Testis (tissue), 3 donors: Measurements from ENCODE around the gene SNX30. TPM values are rescaled to one million over a fixed set of nuclear protein-coding genes. Genes with fewer than 3 reads are reported as not detected.

ENCODE experiments used
- DNase-seq: peaks from one replicate; pipeline ENCODE4 v3.0.0-alpha.2; 2019
- H3K27ac ChIP-seq, 2 donors: fragments of 200-600 bp; sonication (generic); one replicate each; pipeline ENCODE4 v1.5.1; 2019
- H3K27me3 ChIP-seq: fragments of 200-600 bp; sonication (generic); one replicate; pipeline ENCODE4 v1.5.1; 2019
- H3K36me3 ChIP-seq: fragments of 200-600 bp; sonication (generic); one replicate; pipeline ENCODE4 v1.5.1; 2017; ENCODE audit warnings: low read depth; ENCODE audit errors: missing control alignments
- H3K4me1 ChIP-seq: fragments of 200-600 bp; sonication (generic); one replicate; pipeline ENCODE4 v1.5.1; 2019
- H3K4me3 ChIP-seq, 2 donors: fragments of 200-600 bp; sonication (generic); one replicate each; pipeline ENCODE4 v1.5.1; 2017 to 2019
- H3K9me3 ChIP-seq: fragments of 200-600 bp; sonication (generic); one replicate; pipeline ENCODE4 v1.5.1; 2017
- CTCF ChIP-seq, 3 experiments: fragments of 450-650 bp in 2 of 3; fragments of 200-600 bp in 1 of 3; sonication (generic) in 1 of 3; IDR thresholded peaks; one replicate each; pipeline ENCODE4 v1.5.1; 2016 to 2019; ENCODE audit warnings: antibody characterized with exemption in 3 of 3, mild to moderate bottlenecking in 2 of 3, moderate library complexity in 1 of 3
- POLR2A ChIP-seq: fragments of 450-650 bp; IDR thresholded peaks from one replicate; pipeline ENCODE4 v1.6.1; 2017; ENCODE audit warnings: antibody characterized with exemption, mild to moderate bottlenecking, moderate library complexity
- WGBS, 2 donors: methylation state at CpG; one replicate each; pipeline ENCODE4 v1.1.5; 2018; 5-methylcytosine and 5-hydroxymethylcytosine counted together
- intact Hi-C: fragments of 100-400 bp; cut with DNase I; formaldehyde crosslinking; loops from one replicate; pipeline ENCODE4 v1.15.1; 2023; ENCODE audit warnings: low total_unique reads
- polyA plus RNA-seq: library from polyadenylated mRNA; stranded (reverse); fragments of 350-450 nt; fragmentation: Illumina TruSeq; extraction: RNeasy Lipid Tissue Mini Kit (QIAGEN cat#74804); gene quantifications from one replicate; pipeline ENCODE4 v1.2.3, GENCODE V29; 2014; ENCODE audit warnings: low read depth, low replicate concordance; ENCODE audit not compliant: insufficient read depth
- total RNA-seq, 2 donors: library from RNA; depleted of rRNA; stranded (reverse); fragments of >200 nt; gene quantifications; one replicate each; pipeline ENCODE4 v1.2.3, GENCODE V29; 2016

SNX30 gene
- total and polyA plus RNA-seq, 3 donors from 2014 or later, result 26.3 to 34.2 (median 34.1) TPM

- 89 to 90% methylated on average over 2 of the region's 2 CpGs for whole genome bisulfite sequencing, 2 donors
- TF ChIP-seq CTCF (IDR thresholded peaks at IDR 0.05) (no peak), POLR2A (no peak)
- no peaks in the 10 kb centered on the region for H3K9me3 ChIP-seq
- H3K4me1 ChIP-seq, result no peaks in the 10 kb centered on the region
- intact Hi-C loops, result no loop called here
- H3K27me3 ChIP-seq, result no peaks in the 10 kb centered on the region
- no peak overlapping the region for H3K4me3 ChIP-seq
- H3K27ac ChIP-seq, result no peak overlapping the region
- DNase-seq, result no peak
- no peaks in the 10 kb centered on the region for H3K36me3 ChIP-seq
Observed at GRCh38 chr9:112911736-112912135, 161.2 kb downstream of the SNX30 start.

- 84 to 90% methylated on average over 3 of the region's 3 CpGs for WGBS, 2 donors
- DNase-seq, result no peak
- no peaks in the 10 kb centered on the region for H3K27me3 ChIP-seq
- H3K4me3 ChIP-seq, result no peak overlapping the region
- no peaks in the 10 kb centered on the region for H3K9me3 ChIP-seq
- H3K4me1 ChIP-seq, result no peaks in the 10 kb centered on the region
- no peaks in the 10 kb centered on the region for H3K36me3 ChIP-seq
- H3K27ac ChIP-seq, result no peak overlapping the region
- intact Hi-C loops, result no loop called here
- TF ChIP-seq CTCF (IDR thresholded peaks at IDR 0.05) (no peak), POLR2A (no peak)
Observed at GRCh38 chr9:112912636-112913035, 162.1 kb downstream of the SNX30 start.

- TF ChIP-seq POLR2A (no peak), CTCF (IDR thresholded peaks at IDR 0.05) (no peak)
- no peaks in the 10 kb centered on the region for H3K9me3 ChIP-seq
- WGBS, 2 donors, result 70 to 85% methylated on average over 4 of the region's 4 CpGs
- no peak overlapping the region for H3K4me3 ChIP-seq
- intact Hi-C loops, result no loop called here
- no peak overlapping the region for H3K27ac ChIP-seq
- H3K27me3 ChIP-seq, result no peaks in the 10 kb centered on the region
- no peaks in the 10 kb centered on the region for H3K4me1 ChIP-seq
- no peak for DNase-seq
- no peaks in the 10 kb centered on the region for H3K36me3 ChIP-seq
Observed at GRCh38 chr9:112913326-112913725, 162.8 kb downstream of the SNX30 start.

- no peak for TF ChIP-seq CTCF (IDR thresholded peaks at IDR 0.05)
- TF ChIP-seq POLR2A, result no peak
- Histone ChIP-seq H3K36me3 (no peaks in the 10 kb centered on the region), H3K9me3 (no peaks in the 10 kb centered on the region), H3K27me3 (no peaks in the 10 kb centered on the region), H3K4me1 (no peaks in the 10 kb centered on the region), H3K27ac (no peak overlapping the region), H3K4me3 (no peak overlapping the region)
- WGBS, 2 donors, result 49 to 74% methylated on average over 2 of the region's 2 CpGs
- intact Hi-C loops, result no loop called here
- no peak for DNase-seq
Observed at GRCh38 chr9:112914524-112914923, 164.0 kb downstream of the SNX30 start.
